Measurements from ENCODE around the gene GPA33. TPM values are rescaled to one million over a fixed set of nuclear protein-coding genes. Genes with fewer than 3 reads are reported as not detected.
"Not testable (repeated sequence)": the region's sequence is repeated elsewhere in the genome, so short reads cannot be mapped to it uniquely, and the experiment has no call there.

GPA33 gene
- total RNA-seq, 1 experiment from 2014 or later, result 0.36 TPM

DNA sequence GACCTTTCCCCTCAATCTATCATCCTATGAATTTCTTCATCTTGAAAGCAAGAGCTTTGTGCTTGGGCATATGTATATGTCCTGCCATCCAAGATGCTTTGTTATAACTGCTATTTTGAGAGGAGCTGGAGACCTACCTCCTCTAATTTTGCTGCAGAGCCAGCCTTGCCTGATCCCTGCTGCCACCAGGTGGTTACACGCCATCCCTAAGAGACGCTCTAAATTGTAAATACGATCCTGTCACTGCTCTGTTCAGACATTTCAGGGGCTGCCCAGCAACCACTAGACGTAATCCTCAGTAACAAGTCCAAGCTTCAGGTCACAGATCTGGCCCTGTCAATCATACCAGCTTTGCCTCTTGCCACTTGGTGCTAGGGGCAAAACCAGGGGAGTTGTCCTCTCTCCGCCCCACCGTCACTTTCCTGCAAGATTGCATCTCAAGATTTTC is 32.9 kb downstream of the GPA33 start:
- peak; percentile 68 for DNase-seq (ENCODE audit: low read depth)

DNA sequence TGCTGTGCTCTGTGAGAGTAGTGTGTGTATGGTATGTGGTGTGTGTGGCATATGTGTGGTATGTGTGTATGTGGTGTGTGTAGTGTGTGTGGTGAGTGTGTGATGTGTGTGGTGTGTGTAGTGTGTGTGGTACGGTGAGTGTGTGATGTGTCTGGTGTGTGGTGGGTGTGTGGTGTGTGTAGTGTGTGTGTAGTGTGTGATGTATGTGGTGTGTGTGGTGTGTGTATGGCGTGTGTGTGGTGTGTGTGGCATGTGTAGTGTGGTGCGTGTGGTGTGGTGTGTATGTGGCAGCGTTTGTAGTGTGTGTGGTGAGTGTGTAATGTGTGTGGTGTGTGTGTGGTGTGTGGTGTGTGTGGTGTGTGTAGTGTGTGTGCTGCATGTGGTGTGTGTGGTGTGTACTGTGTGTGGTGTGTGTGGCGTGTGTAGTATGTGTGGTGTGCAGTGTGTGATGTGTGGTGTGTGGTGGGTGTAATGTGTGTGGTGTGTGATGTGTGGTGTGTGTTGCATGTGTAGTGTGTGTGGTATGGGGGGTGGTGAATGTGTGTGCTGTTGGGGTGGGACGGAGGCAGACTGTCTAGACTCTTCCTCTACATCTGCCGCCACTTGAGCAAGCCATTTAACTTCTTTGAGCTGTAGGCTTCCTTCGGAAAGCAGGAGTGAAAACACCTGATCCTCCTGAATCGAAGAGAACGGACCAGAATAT is 33.5 kb downstream of the GPA33 start:
- no peak for DNase-seq (ENCODE audit: low read depth)

DNA sequence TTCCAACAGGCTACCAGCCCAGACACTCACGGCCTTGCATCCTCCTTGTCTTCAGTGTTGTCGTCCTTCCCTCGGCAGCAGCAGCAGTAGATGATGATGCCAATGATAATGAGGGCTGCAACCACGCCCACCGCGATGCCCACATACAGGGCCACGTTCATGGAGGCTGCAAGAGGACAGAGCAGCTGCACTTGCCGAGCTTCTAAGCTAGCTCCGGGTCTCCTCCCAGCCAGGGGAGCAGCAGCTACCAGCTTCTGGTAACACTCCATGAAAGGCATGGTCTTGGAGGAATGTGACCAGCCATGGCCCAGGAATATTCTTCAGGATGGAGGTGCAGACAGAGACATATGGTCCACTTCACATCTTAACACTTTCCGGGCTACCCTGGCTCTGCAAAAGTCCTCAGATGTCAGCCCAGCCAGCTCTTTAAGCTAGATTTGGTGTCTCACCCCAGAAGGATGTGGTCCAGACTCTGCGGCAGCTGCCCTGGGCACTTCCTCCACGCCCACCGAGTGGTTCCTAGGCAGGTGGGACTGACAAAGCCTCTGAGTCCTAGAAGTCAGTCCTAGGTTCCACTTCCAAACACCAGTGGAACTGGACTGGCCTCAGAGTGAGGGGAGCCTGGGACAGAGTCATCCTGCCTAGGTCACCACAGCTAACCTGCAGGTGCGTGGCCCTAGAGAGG is 35.1 kb downstream of the GPA33 start:
- DNase-seq (ENCODE audit: low read depth), result peak; percentile 46

DNA sequence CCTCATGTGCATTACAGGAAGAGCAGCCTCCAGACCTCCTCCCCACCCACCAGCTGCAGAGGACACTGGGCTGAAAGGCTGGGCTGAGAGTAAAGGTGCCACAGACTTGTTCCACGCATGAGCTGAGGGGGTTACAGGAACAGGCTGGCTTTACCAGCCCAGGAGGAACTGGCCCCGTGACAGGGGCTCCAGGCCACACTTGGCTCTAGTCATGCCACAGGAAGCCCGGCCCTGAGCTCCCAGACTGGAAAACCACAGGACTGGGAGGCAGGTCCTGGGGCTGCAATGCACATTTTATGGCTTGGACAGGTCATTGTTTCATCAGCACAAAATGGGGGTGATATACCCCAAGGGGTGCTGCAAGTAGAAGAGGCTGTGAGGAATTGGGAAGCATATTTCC is 35.6 kb downstream of the GPA33 start:
- peak; percentile 65 for DNase-seq (ENCODE audit: low read depth)

DNA sequence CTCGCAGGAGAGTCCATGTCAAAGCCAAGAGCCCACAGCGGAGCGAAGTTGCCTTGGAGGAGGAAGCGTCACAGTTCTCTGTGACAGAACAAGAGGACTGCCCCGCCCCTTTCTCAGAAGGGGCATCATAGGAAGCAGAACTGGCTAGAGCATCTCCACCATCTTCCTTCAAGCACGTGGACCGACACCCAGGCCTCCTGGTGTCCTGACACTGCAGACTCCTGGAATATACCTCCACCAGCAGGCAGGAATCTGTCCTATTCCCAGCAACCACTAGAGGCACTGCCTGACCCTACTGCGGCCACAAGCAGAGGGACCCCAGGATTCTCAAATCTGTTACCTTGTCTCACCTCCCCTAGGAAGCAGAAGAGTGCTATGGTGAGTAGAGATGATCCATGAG is 37.8 kb downstream of the GPA33 start:
- DNase-seq (ENCODE audit: low read depth), result peak; percentile 10

DNA sequence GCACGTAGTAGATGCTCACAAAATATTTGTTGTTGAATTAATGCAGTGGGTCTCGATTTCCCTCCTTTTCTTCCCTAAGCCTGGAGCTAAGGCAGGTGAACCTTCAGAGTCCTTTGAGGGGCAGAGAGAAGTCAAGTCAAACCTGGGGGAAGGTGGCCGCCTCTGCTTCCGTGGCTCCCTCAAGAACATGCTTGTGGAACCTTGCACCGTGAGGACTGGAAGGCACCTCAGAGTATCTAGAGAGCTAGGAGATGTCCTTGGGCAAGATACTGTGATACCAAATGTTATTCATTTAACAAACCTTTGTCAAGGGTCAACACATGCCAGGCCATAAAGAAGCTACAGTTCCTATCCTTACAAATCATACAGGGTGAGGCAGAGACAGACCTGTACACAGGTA is 38.3 kb downstream of the GPA33 start:
- no peak for DNase-seq (ENCODE audit: low read depth)

DNA sequence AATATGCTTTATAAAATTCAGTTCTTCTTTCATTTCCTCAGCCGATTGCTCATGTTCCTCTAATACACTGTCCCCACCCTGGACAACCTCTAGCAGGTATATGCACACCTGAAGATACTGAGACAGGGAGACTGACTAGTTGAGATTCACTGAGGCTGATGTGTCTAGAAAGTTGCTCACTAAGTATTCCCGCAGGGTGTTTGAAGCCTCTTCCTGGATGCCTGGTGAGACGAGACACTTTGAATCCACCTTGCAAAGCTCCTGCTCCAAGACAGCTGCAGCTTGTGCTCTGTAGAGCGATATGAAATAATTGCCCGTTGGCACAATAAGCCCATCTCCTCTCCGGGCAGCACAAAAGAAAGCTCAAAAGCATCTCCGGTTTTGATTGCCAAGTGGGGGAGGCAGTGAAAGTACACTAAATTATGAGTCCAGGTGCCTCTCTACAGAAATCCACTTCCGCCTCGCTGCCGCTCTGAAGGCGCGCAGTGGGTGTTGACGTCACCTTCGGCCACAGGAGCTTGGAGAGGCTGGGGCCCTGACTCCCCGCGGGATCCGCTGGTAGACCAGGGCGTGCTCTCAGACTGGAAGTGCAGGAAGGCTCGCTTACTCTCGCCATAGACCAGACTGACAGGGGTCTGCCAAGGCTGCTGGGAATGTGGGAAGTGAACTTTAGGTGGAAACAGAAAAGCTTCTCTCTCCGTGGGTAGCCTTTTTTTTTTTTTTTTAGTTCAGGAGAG is 46.3 kb downstream of the GPA33 start:
- peak; percentile 30 for DNase-seq (ENCODE audit: low read depth)

DNA sequence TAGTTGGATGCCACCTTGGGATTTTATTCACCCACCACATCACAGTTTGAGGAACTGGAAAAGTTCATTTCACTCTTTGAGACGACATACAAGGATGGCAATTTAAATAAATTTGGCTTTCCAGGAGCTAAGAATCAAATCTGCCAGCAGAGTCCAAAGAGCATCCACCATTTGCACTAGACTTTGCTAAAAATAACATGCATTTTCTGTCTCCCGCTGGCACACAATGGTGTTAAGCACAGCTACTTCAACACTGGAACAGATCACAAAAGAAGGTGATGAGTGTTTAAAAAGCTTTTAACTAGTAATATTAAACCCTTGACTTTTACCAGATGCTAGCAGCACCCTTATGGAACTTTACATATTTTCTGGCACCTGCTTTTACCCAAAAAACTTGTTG is 56.5 kb downstream of the GPA33 start:
- no peak for DNase-seq (ENCODE audit: low read depth)

DNA sequence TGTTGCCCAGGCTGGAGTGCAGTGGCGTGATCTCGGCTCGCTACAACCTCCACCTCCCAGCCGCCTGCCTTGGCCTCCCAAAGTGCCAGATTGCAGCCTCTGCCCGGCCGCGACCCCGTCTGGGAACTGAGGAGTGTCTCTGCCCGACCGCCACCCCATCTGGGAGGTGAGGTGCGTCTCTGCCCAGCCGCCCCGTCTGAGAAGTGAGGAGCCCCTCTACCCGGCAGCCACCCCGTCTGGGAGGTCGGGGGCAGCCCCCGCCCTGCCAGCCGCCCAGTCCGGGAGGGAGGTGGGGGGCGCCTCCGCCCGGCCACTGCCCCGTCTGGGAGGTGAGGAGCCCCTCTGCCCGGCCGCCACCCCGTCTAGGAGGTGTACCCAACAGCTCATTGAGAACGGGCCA is 60.6 kb downstream of the GPA33 start:
- DNase-seq (ENCODE audit: low read depth), result not testable (repeated sequence)

DNA sequence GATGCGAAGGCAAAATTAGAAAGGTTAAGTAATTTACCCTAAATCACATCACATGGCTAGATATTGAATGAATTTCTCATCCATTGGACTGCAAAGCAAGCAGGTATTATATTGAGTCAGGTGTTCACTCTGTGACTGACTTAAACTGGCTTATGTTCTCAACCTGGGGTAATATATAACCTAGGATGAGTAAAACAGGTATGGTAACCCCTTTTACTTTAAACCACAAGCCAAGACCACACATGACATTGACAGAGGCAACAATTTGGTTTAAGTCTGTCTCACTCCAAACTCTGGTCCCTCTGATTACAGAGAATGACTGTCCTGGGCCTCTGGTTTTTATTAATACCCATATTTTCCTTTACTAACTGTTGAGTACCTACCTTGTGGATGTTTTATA is 67.8 kb downstream of the GPA33 start:
- no peak for DNase-seq (ENCODE audit: low read depth)

DNA sequence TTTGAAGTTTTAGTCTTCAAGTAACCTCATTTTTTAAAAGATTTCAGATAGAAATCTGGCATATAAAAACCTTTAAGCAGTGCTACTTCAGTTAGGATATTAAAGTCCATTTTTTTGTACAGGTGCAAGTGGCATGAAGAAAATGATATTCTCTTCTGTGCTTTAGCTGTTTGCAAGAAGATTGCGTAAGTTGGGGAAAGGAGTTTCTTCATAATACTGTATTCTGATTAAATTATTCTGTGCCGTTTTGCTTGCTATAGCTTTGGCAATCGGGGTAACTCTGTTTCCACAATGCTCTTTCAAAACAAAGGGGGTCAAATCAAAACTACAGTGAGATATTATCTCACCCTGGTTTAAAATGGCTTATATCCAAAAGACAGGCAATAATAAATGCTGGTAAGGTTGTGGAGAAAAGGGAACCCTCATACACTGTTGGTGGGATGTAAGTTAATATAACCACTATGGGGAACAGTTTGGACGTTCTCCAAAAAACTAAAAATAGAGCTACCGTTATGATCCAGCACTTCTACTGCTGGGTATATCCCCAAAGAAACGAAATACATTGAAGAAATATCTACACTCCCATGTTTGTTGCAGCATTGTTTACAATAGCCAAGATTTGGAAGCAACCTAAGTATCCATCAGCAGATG is 74.0 kb downstream of the GPA33 start:
- DNase-seq (ENCODE audit: low read depth), result no peak

DNA sequence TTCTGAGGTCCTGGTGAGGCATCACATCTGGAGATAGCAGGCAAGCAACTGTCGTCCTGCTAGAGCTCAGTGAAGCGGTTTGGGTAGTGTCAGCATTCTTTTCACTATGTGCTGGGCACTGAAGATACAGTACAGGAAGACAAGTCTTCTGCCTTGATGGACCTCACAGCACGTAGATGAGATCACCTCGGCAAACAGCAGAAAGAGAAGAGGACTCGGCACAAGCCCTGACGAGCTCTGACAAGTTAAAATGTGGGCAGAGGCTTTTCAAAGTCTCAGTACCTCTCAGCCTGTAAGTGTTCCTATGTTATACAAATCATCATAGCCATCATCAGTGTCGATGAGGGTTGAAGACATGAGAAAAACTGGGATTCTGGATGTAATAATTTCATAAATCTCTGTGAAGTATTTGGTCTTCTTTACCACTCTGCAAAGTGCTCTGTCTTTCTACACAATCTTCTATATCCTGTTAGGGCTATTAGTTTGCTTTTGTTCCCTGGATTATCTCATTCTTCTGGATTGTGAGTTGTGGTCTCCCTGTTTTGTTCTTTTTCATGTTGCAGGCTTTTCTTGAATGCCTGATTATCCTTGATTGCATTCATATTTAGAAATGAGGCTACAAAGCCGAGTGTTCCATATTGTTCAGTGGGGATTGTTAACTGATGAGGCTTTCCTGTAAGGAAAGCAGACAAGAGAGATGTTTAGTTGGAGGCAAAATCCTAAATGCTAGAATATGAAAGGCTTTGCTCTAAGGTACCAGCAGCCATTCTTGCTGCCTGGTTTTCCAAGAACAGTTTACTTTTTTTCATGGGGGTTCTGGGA is 76.9 kb downstream of the GPA33 start:
- DNase-seq (ENCODE audit: low read depth), result no peak

DNA sequence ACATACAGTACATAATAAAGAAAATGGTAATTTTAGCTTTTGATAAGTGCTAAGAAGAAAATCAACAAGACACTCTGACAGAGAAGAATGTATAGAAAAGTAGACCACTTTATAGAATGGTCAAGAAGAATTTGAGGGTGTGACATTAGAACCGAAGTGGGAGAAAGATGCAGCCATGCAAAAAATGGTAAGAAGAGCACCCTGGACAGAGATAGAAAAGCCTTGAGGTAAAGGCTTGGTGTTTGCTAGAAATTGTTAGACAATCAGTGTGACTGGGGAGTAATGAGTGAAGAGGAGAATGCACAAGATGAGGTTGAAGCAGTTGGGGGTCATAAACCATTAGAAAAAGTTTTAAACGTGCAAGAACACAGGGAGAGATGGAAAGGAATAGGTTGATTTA is 77.6 kb downstream of the GPA33 start:
- DNase-seq (ENCODE audit: low read depth), result no peak

DNA sequence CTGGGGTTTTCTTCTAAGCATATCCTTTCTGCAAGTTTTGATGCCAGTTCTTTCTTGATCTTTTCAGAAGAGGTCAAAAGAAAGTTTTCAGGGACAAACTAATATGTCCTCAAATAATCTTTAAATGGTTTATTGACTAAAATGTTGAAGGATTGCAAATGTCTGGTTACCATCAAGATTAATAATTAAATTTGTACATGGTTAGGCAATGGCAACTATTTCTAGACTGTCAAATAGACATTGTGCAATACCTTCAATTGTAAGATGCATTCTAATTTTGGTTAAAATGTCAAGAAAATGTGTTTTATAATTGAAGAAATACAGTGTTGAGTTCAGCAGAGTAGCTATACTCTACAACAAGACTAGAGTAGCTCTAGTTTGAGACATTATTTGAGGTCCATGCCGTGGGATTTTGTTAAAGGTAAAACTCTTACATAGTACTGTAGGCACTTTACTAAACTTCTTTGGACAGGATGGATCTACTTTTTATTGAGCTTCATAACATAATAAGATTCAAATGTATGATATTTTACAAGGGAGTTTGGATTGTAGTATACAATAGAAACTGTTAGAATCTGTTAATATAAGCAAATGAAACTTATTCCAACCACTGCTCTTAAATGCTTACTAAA is 78.5 kb downstream of the GPA33 start:
- no peak for DNase-seq (ENCODE audit: low read depth)

DNA sequence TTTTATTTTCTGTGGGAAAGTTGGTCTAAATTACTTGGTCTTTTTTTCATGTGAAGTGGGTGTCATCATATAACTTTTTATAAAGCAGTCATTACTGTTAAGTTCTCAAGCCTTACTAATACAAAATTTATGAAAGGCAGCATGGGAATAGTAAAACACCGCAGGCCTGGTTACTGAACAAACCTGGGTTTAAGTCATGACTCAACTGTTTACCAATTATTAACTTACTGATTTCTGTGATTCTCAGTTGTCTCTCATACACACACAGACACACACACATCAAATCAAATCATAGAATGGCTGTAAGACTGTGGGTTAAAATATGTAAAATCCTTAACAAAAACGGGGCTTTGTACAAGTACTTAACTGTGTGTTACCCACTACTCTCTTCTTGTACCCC is 86.5 kb downstream of the GPA33 start:
- DNase-seq (ENCODE audit: low read depth), result no peak

Other genes with a start within 250 kb of the GPA33 start
- gene TADA1, start 214.1 kb downstream of the GPA33 start, total RNA-seq (2014; rRNA removed; shearing (Covaris generic)), result 11.6 and 11.7 TPM in 2 replicates
- 4.6 and 6.4 TPM in 2 replicates for gene ILDR2, start 114.8 kb downstream of the GPA33 start, total RNA-seq (2014; rRNA removed; shearing (Covaris generic))
- gene MAEL, start 101.1 kb downstream of the GPA33 start, total RNA-seq (2014; rRNA removed; shearing (Covaris generic)), result 0.12 and 0.39 TPM in 2 replicates
- 0.10 and 0.36 TPM in 2 replicates for gene STYXL2, start 3.7 kb upstream of the GPA33 start, total RNA-seq (2014; rRNA removed; shearing (Covaris generic))
- 6.1 and 8.4 TPM in 2 replicates for gene POU2F1, start 130.5 kb upstream of the GPA33 start, total RNA-seq (2014; rRNA removed; shearing (Covaris generic))

Data from RPMI7951 (cell line).